Subcutaneous adipose tissue (tissue), 4 donors: ENCODE results near the gene IQCN. TPM values are rescaled to one million over a fixed set of nuclear protein-coding genes. Genes with fewer than 3 reads are reported as not detected.

ENCODE experiments used
- total RNA-seq, 4 donors: library from RNA; depleted of rRNA; stranded (reverse); fragments of >200 nt; gene quantifications; one replicate each; pipeline ENCODE4 v1.1.0, GENCODE V29; 2016
- TF ChIP-seq, protein P1 (sequence below): fragments of 450-650 bp; IDR thresholded peaks from one replicate; pipeline ENCODE4 v1.5.1; 2016; ENCODE audit warnings: low read depth, mild to moderate bottlenecking, control low read depth, antibody characterized with exemption, moderate library complexity

The IQCN gene
- total RNA-seq, 4 donors from 2014 or later: 1.3 to 7.9 (median 3.0) TPM

DNA sequence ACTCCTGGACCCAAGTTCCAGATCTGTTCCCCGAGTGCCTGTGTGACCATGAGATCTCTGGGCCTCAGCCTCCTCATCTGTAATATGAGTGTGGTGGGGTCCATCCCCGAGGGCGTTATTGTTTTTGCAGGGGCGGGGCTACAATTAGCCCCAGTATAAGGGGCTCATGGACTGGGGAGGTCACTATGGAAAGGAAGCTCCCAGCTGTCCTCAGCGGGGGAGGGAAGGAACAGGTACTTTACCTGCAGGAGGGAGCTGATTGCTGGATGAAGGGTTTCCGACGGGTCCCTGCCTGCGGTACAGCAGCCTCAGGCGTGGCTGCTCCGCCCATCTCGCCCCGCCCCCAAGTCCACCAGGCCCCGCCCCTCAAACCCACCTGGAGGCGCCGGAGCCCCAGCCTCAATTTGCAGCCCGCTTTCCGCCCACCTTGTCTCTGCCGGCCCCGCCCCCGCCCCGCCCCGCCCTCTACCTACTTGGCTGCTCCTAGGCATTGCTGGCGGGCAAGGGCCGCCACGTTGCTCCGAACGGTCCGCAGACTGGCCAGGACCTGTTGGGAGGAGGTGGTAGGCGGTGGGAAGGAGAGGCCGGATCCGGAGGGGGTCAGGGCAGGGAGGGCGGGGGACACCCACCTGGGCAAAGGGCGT, 53.5 kb downstream of the IQCN start:
- TF ChIP-seq, protein P1, sequence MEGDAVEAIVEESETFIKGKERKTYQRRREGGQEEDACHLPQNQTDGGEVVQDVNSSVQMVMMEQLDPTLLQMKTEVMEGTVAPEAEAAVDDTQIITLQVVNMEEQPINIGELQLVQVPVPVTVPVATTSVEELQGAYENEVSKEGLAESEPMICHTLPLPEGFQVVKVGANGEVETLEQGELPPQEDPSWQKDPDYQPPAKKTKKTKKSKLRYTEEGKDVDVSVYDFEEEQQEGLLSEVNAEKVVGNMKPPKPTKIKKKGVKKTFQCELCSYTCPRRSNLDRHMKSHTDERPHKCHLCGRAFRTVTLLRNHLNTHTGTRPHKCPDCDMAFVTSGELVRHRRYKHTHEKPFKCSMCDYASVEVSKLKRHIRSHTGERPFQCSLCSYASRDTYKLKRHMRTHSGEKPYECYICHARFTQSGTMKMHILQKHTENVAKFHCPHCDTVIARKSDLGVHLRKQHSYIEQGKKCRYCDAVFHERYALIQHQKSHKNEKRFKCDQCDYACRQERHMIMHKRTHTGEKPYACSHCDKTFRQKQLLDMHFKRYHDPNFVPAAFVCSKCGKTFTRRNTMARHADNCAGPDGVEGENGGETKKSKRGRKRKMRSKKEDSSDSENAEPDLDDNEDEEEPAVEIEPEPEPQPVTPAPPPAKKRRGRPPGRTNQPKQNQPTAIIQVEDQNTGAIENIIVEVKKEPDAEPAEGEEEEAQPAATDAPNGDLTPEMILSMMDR: no peak

DNA sequence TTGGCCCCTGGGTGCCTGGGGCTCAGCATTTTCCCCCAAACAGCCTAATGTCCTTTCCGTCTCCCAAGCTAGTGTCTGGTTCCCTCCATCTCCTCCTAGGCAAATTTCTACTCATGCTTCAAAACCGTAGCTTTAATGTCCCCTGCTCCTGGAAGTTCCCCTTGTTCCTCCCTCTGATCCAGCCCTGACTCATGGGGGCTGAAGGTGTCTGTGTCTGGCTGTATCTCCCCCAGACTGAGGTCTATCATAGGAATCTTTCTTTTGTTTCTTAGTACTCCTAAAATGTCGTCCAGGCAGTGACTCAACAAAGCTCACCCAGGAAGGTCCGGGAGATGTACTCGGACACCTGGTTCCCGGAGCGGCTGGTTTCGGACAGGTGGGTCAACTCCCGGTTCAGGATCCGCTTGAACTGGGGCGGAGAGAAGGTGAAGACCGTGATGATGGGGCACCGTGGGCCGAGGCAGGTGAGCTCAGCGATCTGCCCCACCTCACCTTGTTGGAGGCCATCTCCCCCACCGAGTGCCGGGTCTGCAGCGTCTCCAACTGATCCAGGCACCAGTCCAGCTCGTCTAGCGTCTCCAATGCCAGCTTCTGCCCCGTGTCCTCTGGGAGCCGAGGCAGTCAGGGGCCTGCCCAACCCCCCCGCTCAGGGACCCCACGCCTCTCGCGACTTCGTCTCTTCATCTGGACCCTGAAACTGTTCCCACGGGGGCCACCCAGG, 54.2 kb downstream of the IQCN start:
- TF ChIP-seq, protein P1: no peak

DNA sequence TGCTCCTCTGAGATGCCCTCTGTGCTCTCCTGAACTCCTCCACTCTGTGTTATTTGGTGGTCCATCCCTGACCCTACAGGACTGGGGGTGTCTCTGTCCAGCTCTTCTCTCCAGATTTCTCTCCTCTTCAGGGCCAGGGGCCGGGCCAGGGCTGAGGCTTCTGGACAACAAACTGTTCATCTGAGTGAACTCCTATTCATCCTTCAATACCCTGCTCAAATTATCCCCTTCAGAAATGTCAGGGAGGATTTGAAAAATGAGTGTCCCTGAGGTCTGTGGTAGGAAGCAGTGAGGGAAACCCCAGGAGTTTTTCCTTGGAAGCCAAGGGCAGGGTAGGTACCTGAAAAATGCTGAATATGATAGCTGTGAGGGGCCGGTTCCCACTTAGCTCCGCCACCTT, 55.7 kb downstream of the IQCN start:
- TF ChIP-seq, protein P1: no peak

DNA sequence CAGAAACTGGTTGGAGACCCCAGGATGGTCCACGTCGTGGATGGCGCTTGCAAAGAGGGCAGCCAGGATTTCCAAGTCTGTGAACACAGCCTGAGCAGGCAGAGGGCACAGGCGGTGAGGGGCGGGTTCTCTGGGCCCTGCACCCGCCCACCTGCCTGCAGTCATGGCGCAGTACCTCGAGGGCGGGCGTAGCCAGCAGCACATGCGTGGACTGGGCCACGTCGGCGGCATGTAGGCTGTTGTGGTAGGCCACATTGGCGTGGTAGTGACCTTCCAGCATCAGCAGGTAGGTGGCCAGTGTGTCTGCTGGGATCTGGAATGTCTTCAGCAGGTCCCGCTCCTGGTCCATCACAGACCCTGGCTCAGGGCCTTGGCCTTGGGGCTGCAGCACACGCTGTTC, 56.1 kb downstream of the IQCN start:
- TF ChIP-seq, protein P1: no peak

DNA sequence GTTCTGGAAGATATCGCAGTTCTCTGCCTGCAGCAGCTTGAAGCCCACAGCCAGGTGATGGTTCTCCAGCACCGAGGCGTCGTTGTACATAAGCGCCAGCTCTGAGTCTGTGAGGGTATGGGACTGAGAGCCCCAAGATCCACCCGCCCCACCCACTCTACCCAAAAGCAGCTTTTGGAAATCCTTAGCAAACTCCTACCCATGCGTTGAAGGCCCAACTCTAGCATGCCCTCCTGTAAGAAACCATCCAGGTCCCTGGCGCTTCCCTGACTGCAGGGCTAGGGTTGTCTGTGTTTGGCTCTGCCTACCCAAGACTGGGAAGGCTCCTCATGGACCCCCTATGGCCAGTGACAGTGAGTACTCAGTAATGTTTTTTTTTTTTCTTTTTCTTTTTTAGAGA, 57.5 kb downstream of the IQCN start:
- TF ChIP-seq, protein P1: no peak

DNA sequence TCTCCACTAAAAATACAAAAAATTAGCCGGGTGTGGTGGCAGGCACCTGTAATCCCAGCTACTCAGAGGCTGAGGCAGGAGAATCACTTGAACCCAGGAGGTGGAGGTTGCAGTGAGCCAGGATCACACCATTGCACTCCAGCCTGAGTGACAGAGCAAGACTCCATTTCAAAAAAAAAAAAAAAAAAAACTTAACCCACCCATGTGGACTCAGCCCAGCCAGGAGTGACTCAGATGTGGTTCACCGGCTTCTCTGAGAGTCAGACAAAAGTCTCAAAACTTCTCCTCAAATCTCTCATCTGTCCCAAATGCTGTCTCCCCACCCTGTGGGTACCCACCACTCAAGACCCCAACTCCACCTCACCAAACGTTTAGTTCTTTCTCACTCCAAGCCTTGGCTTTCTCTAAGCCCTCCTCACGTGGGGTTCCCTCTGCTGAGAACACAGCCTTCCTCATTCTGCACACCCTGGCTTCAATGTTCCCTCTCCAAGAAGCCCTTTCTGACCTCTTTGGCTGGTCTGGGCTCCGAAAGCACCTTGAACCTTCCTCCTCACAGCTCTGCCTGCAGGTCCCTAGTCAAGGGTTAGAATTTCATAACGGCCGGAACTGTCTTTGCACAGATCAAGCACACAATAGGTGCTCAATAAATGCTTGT, 59.3 kb downstream of the IQCN start:
- TF ChIP-seq, protein P1: no peak

DNA sequence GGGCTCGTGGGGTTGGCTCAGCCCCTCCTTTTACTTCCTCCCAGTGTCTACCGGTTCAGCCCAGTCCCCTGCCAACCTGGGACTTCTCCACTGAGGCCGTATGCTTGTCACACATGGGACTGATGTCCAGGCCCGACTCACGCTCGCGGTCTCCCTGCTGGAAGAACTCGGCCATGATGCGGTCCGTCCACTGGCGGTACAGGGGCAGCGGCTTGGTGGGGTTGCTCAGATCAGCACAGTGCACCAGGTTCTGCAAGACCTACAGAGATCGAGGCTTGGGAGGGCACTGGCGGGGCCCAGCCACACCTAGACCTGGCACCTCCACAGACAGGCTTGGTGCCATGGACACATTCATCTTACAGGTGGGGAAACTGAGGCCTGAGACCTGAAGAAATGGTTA, 62.6 kb downstream of the IQCN start:
- TF ChIP-seq, protein P1: no peak
